ENCODE measurements around the gene PSME4. TPM values are rescaled to one million over a fixed set of nuclear protein-coding genes. Genes with fewer than 3 reads are reported as not detected.
"Not testable (repeated sequence)": the region's sequence is repeated elsewhere in the genome, so short reads cannot be mapped to it uniquely, and the experiment has no call there.

PSME4 gene
- total RNA-seq, 2 experiments from 2014 or later, result 57.0 to 70.0 TPM

DNA sequence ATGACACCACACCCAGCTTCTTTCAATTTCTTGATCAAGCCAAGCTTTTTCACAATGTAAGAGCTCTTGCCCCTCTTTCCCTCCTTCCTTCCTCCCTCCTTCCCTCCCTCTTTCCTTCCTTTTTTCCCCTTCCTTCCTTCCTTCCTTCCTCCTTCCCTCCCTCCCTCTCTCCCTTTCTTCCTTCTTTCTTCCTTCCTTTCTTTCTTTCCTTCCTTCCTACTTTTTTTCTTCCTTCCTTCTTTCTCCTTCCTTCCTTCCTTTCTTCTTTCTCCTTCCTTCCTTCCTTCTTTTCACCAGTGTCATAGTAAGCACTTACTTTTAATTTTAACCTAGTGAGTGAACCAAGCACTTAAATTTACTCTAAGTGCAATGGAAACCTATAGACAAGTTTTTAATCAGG lies 21.2 kb upstream of the PSME4 start:
- Mint-ChIP-seq H3K36me3 (peaks cover 12% of the 10 kb centered on the region), H3K4me1 (peaks cover 31% of the 10 kb centered on the region), H3K4me3 (no peak overlapping the region), H3K27me3 (no peaks in the 10 kb centered on the region), H3K9me3 (ENCODE audit: low read depth) (peaks cover 3% of the 10 kb centered on the region), H3K27ac (no peak overlapping the region)
- DNase-seq, result no peak
- CTCF ChIA-PET, result no interaction called here
- ATAC-seq, result no peak

- H3K27me3 Mint-ChIP-seq, result no peaks in the 10 kb centered on the region
- no peak for ATAC-seq
- H3K4me3 Mint-ChIP-seq, result no peak overlapping the region
- H3K36me3 Mint-ChIP-seq, result peaks cover 16% of the 10 kb centered on the region
- CTCF ChIA-PET, result no interaction called here
- peaks cover 24% of the 10 kb centered on the region for H3K4me1 Mint-ChIP-seq
- peaks cover 3% of the 10 kb centered on the region for H3K9me3 Mint-ChIP-seq (ENCODE audit: low read depth)
- no peak for DNase-seq
- no peak overlapping the region for H3K27ac Mint-ChIP-seq
Measured at GRCh38 chr2:53989210-53989862, 18.5 kb upstream of the PSME4 start.

DNA sequence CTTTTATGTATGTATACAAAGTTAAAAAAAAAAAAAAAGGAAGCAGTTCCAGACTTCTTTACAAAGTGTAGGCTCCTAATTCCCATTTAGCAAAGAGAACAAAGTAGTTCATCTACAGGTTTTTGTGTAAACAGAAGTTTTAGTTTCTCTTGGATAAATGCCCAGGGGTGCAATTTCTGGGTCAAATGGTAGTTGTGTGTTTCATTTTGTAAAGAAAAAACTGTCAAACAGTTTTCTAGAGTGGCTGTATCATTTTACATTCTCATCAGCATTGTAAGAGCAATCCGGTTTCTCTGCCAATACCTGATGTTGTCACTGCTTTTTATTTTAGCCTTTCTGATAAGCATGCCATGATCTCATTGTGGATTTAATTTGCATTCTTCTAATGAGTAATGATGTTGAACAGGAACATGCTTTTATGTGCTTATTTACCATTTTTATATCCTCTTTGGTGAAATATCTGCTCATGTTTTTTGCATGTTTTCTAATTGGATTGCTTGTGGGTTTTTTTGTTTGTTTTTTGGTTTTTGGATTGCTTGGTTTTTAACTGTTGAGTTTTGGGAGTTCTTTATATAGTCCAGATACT lies 16.6 kb upstream of the PSME4 start:
- no peak for ATAC-seq
- H3K4me3 Mint-ChIP-seq, result no peak overlapping the region

GRCh38 chr2:53985646-53986045 lies 14.9 kb upstream of the PSME4 start:
- Mint-ChIP-seq H3K9me3 (ENCODE audit: low read depth) (no peaks in the 10 kb centered on the region), H3K27ac (no peak overlapping the region), H3K36me3 (peaks cover 25% of the 10 kb centered on the region), H3K27me3 (no peaks in the 10 kb centered on the region), H3K4me3 (no peak overlapping the region), H3K4me1 (peaks cover 12% of the 10 kb centered on the region)
- CTCF ChIA-PET, result no interaction called here
- ATAC-seq (no peak), DNase-seq (no peak)

More for the DNA sequence above, 16.6 kb upstream of the PSME4 start:
- CTCF ChIA-PET, result no interaction called here
- Mint-ChIP-seq H3K36me3 (peaks cover 20% of the 10 kb centered on the region), H3K27ac (peak overlapping the region; percentile 6), H3K4me1 (peaks cover 14% of the 10 kb centered on the region), H3K9me3 (ENCODE audit: low read depth) (no peaks in the 10 kb centered on the region), H3K27me3 (no peaks in the 10 kb centered on the region)
- no peak for DNase-seq

- Mint-ChIP-seq H3K4me1 (peaks cover 42% of the 10 kb centered on the region), H3K36me3 (peaks cover 25% of the 10 kb centered on the region), H3K9me3 (ENCODE audit: low read depth) (no peaks in the 10 kb centered on the region), H3K27ac (peak overlapping the region; percentile 93), H3K27me3 (no peaks in the 10 kb centered on the region), H3K4me3 (peak overlapping the region; percentile 88)
- ATAC-seq, result peak; percentile 43
- peak; percentile 51 for DNase-seq
- CTCF ChIA-PET, result interaction anchor here (0.9 to 2.1 kb wide), 9 partner anchors 10 to 137 kb away, joined by 3 to 7 read pairs (median 3); no protein-coding TSS in a partner anchor
Measured at GRCh38 chr2:53969968-53970723, 647 bp downstream of the PSME4 start.

GRCh38 chr2:53969285-53969967 lies 1.4 kb downstream of the PSME4 start:
- DNase-seq (no peak), ATAC-seq (peak; percentile 15)
- H3K4me1 Mint-ChIP-seq, result peaks cover 49% of the 10 kb centered on the region
- CTCF ChIA-PET, result interaction anchor here (0.9 to 2.1 kb wide), 8 partner anchors 10 to 72 kb away, joined by 3 to 7 read pairs (median 3); no protein-coding TSS in a partner anchor
- peaks cover 23% of the 10 kb centered on the region for H3K36me3 Mint-ChIP-seq
- H3K27me3 Mint-ChIP-seq, result no peaks in the 10 kb centered on the region
- peak overlapping the region; percentile 93 for H3K27ac Mint-ChIP-seq
- no peaks in the 10 kb centered on the region for H3K9me3 Mint-ChIP-seq (ENCODE audit: low read depth)
- H3K4me3 Mint-ChIP-seq, result peak overlapping the region; percentile 88

- H3K4me3 Mint-ChIP-seq, result no peak overlapping the region
- no peak for DNase-seq
- no peaks in the 10 kb centered on the region for H3K9me3 Mint-ChIP-seq (ENCODE audit: low read depth)
- ATAC-seq, result no peak
- CTCF ChIA-PET, result no interaction called here
- H3K27me3 Mint-ChIP-seq, result no peaks in the 10 kb centered on the region
- H3K36me3 Mint-ChIP-seq, result peaks cover 18% of the 10 kb centered on the region
- H3K4me1 Mint-ChIP-seq, result peaks cover 46% of the 10 kb centered on the region
- H3K27ac Mint-ChIP-seq, result no peak overlapping the region
Measured at GRCh38 chr2:53964987-53965687, 5.7 kb downstream of the PSME4 start.

DNA sequence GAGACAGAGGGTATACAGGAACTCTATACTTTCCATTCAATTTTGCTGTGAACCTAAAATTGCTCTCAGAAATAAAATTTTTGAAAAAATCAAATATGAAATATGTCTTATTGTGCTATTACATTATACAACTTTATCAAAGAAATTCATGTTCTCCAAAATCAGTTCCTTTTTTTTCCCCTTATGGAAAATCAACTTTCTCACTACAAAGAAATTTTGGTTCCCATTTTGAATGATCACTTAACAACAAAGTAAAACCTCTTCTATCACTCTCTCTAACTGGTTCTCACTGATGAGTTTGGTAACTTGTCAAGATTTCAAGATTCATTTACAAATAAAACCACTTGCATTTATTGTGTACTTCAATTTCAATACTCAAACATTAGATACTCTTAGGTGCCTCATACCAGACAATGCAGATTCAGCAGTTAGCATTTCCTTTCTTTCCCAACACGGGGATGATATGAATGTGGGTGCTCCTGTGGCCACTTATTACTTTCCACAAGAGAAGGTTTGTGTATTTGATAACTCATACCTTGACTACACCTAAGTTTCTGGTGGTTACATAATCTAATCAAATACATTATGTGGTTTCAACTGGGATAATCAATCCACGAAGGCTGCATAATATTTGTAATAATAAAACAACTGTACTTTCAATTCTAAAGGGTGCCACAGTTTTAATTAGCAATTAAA lies 6.4 kb downstream of the PSME4 start:
- Mint-ChIP-seq H3K27ac (no peak overlapping the region), H3K36me3 (peaks cover 22% of the 10 kb centered on the region), H3K9me3 (ENCODE audit: low read depth) (no peaks in the 10 kb centered on the region), H3K4me1 (peaks cover 44% of the 10 kb centered on the region), H3K27me3 (no peaks in the 10 kb centered on the region), H3K4me3 (no peak overlapping the region)
- ATAC-seq, result peak; percentile 39
- CTCF ChIA-PET, result no interaction called here
- DNase-seq, result no peak

DNA sequence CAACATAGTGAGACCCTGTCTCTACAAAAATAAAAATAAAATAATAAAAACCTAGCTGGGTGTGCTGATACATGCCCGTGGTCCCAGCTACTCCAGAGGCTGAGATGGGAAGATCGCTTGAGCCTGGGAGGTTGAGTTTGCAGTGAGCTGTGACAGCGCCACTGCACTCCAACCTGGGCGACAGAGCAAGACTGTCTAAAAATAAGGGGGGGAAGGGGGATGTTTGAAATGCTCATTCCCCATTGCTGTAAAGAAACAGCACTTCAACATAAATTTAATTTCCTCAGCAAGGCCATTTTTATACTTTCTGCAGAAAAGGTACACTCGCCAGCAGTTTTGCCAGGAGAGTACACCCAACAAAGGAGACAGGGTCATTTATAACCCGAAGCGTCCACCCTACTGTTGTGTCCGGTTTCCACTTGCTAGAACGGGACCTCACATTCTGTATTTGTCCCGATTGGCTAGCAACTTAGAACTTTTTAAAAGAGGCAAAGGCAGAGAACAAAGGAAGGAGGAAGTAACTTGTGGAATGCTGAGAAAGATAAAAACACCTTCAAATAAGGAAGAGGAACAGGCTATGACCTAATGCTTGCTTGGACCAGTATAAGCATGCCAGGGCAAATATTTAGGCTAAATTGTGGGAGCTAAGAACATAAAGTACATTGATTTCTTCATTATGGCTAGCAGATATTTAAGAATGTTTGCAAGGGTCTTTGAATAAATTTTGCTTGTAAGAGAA lies 9.1 kb downstream of the PSME4 start:
- not testable (repeated sequence) for H3K27ac Mint-ChIP-seq; H3K4me3 Mint-ChIP-seq; ATAC-seq; DNase-seq; H3K27me3 Mint-ChIP-seq; H3K9me3 Mint-ChIP-seq (ENCODE audit: low read depth)
- CTCF ChIA-PET, result interaction anchor here (1.2 kb wide), 1 partner anchor 17 kb away, joined by 3 read pairs; no protein-coding TSS in a partner anchor
- peaks cover 29% of the 10 kb centered on the region for H3K4me1 Mint-ChIP-seq
- peaks cover 13% of the 10 kb centered on the region for H3K36me3 Mint-ChIP-seq

- H3K4me3 Mint-ChIP-seq, result no peak overlapping the region
- H3K27ac Mint-ChIP-seq, result no peak overlapping the region
- DNase-seq, result no peak
- peaks cover 27% of the 10 kb centered on the region for H3K4me1 Mint-ChIP-seq
- no peak for ATAC-seq
- H3K9me3 Mint-ChIP-seq (ENCODE audit: low read depth), result no peaks in the 10 kb centered on the region
- CTCF ChIA-PET, result no interaction called here
- H3K27me3 Mint-ChIP-seq, result no peaks in the 10 kb centered on the region
- H3K36me3 Mint-ChIP-seq, result peaks cover 13% of the 10 kb centered on the region
Measured at GRCh38 chr2:53960476-53960875, 10.3 kb downstream of the PSME4 start.

DNA sequence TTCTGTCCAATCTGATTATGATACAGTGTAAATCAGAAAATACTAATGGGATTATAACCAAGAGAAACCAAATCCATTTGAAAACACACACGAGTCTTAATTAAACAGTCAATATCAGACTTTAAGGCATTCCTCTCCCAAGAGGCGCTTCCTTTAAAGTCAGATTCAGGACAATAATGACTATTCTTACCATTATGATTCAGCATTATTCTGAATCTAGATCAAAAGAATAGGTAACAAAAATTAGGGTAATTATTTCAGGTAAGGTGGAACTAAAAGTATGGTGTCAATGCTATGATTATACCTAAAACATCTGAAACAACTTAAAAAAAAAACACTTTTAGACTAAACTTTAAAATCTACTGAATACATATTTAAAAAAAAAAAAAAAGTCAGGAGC lies 12.3 kb downstream of the PSME4 start:
- H3K4me3 Mint-ChIP-seq, result no peak overlapping the region
- H3K27me3 Mint-ChIP-seq, result no peaks in the 10 kb centered on the region
- no peaks in the 10 kb centered on the region for H3K9me3 Mint-ChIP-seq (ENCODE audit: low read depth)
- ATAC-seq, result no peak
- H3K36me3 Mint-ChIP-seq, result peaks cover 9% of the 10 kb centered on the region
- H3K4me1 Mint-ChIP-seq, result peaks cover 14% of the 10 kb centered on the region
- H3K27ac Mint-ChIP-seq, result no peak overlapping the region
- DNase-seq, result no peak
- CTCF ChIA-PET, result no interaction called here

DNA sequence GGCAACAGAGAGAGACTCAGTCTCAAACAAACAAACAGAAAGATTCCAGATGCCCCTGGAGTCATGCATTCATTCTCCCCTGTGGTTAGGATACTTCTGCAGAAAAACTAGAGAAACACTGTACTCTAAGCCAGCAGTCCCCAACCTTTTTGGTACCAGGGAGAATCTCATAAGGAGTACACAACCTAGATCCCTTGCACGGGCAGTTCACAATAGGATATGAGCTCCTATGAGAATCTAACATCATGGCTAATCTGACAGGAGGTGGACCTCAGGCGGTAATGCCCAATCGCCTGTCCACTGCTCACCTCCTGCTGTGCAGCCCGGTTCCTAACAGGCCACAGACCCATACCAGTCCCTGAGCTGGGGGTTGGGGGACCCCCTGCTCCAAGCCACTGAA lies 18.3 kb downstream of the PSME4 start:
- peaks cover 20% of the 10 kb centered on the region for H3K36me3 Mint-ChIP-seq
- CTCF ChIA-PET, result interaction anchor here (1.1 kb wide), 1 partner anchor 25 kb away, joined by 3 read pairs; no protein-coding TSS in a partner anchor
- DNase-seq (no peak), ATAC-seq (no peak)
- no peaks in the 10 kb centered on the region for H3K27me3 Mint-ChIP-seq
- H3K9me3 Mint-ChIP-seq (ENCODE audit: low read depth), result no peaks in the 10 kb centered on the region
- H3K27ac Mint-ChIP-seq, result no peak overlapping the region
- H3K4me3 Mint-ChIP-seq, result no peak overlapping the region
- peaks cover 14% of the 10 kb centered on the region for H3K4me1 Mint-ChIP-seq

Data from activated CD8-positive, alpha-beta memory T cell treated with anti-CD3 and anti-CD28 coated beads, Interleukin-2, amount 10 ng/mL, durations not matched to agents 7 days and 5 days (primary cell).